Lung (tissue), 13 donors: ENCODE data around the gene MANSC4. TPM values are rescaled to one million over a fixed set of nuclear protein-coding genes. Genes with fewer than 3 reads are reported as not detected.

Experiments used
- ATAC-seq: fragments of 200-7000 bp; cut with Tn5 transposase; one replicate; pipeline ENCODE4 v1.9.1; 2020; ENCODE audit warnings: moderate number of reproducible peaks; ENCODE audit not compliant: insufficient read depth, low FRiP score
- DNase-seq, 3 donors: peaks; one replicate each; pipeline ENCODE4 v3.0.0-alpha.2; 2013 to 2017
- H3K27ac ChIP-seq, 2 donors: one replicate each; pipeline ENCODE4 v1.5.1; 2013; ENCODE audit warnings: mild to moderate bottlenecking in 2 of 2, moderate library complexity in 2 of 2, control low read depth in 1 of 2, inconsistent platforms in 1 of 2, low read depth in 1 of 2, low read length in 1 of 2
- H3K27me3 ChIP-seq, 3 donors: one replicate each; pipeline ENCODE4 v1.5.1; 2013; ENCODE audit warnings: low read length in 2 of 3; ENCODE audit not compliant: control insufficient read depth in 3 of 3, insufficient read depth in 3 of 3
- H3K36me3 ChIP-seq, 4 donors: one replicate each; pipeline ENCODE4 v1.5.1; 2013; ENCODE audit warnings: low read length in 4 of 4, mild to moderate bottlenecking in 1 of 4, moderate library complexity in 1 of 4; ENCODE audit not compliant: control insufficient read depth in 4 of 4, insufficient read depth in 4 of 4
- H3K4me1 ChIP-seq, 5 donors: one replicate each; pipeline ENCODE4 v1.5.1; 2013; ENCODE audit warnings: low read length in 5 of 5, mild to moderate bottlenecking in 2 of 5, moderate library complexity in 1 of 5; ENCODE audit not compliant: control insufficient read depth in 5 of 5, insufficient read depth in 5 of 5
- H3K4me3 ChIP-seq: one replicate; pipeline ENCODE4 v1.5.1; 2013; ENCODE audit warnings: mild to moderate bottlenecking, control low read depth, moderate library complexity
- H3K9ac ChIP-seq, 2 donors: one replicate each; pipeline ENCODE4 v1.5.1; 2013; ENCODE audit warnings: low read length in 2 of 2, control low read depth in 1 of 2; ENCODE audit not compliant: insufficient read depth in 1 of 2
- H3K9me3 ChIP-seq, 4 donors: one replicate each; pipeline ENCODE4 v1.5.1; 2013; ENCODE audit warnings: low read length in 3 of 4, mild to moderate bottlenecking in 1 of 4, moderate library complexity in 1 of 4; ENCODE audit not compliant: control insufficient read depth in 4 of 4, insufficient read depth in 3 of 4
- WGBS, 2 donors: extraction: QIAGEN DNeasy Blood & Tissue Kit; methylation state at CpG; one replicate each; pipeline ENCODE4 v1.1.7; 2013; 5-methylcytosine and 5-hydroxymethylcytosine counted together
- polyA plus RNA-seq, 2 donors: library from polyadenylated mRNA; stranded (reverse); fragments of 200-250 nt; gene quantifications; one replicate each; pipeline ENCODE4 v1.2.1, GENCODE V29; 2013
- small RNA-seq: library from RNA; depleted of rRNA; stranded (forward); fragments of <200 nt; gene quantifications from one replicate; pipeline ENCODE3, GENCODE V24; 2014; ENCODE audit warnings: low replicate concordance
- total RNA-seq, 2 donors: library from RNA; depleted of rRNA in 1 of 2; stranded (reverse); fragments of >200 nt in 1 of 2; gene quantifications; one replicate each; pipeline ENCODE4 v1.2.1, GENCODE V29; 2014 to 2021
- TF ChIP-seq, protein P1 (sequence below): IDR thresholded peaks from 2 replicates; pipeline ENCODE4 v1.5.1; 2012; ENCODE audit warnings: mild to moderate bottlenecking; ENCODE audit errors: control extremely low read depth, extremely low read depth
- donor health status: control.
- donor health status: control.
- donor health status: Bipolar disorder and iron deficiency.
- donor health status: healthy.
- donor health status: DM: yes; HTN: yes; CAD: no.

MANSC4 gene
- total and polyA plus RNA-seq, 4 donors: not detected

DNA sequence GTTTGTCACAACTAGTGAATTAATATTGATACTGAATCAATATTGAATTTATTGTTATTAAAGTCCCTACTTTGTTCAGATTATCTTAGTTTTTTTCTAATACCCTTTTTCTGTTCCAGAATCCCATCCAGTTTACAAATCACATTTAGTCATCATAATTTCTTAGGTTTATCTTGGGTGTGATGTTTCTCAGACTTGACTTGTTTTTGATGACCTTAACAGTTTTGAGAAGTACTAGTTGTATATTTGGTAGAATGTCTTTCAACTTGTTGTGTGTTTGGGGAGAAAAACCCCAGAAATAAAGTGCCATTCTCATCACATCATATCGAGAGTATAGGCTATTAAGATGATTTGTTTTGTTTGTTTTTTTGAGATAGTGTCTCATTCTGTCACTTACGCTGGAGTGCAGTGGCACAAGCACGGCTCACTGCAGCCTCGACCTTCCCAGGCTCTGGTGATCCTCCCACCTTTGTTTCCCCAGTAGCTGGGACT lies 49.9 kb downstream of the MANSC4 start:
- 89 to 94% methylated on average over 4 of the region's 4 CpGs for WGBS, 2 donors
- TF ChIP-seq, protein P1, sequence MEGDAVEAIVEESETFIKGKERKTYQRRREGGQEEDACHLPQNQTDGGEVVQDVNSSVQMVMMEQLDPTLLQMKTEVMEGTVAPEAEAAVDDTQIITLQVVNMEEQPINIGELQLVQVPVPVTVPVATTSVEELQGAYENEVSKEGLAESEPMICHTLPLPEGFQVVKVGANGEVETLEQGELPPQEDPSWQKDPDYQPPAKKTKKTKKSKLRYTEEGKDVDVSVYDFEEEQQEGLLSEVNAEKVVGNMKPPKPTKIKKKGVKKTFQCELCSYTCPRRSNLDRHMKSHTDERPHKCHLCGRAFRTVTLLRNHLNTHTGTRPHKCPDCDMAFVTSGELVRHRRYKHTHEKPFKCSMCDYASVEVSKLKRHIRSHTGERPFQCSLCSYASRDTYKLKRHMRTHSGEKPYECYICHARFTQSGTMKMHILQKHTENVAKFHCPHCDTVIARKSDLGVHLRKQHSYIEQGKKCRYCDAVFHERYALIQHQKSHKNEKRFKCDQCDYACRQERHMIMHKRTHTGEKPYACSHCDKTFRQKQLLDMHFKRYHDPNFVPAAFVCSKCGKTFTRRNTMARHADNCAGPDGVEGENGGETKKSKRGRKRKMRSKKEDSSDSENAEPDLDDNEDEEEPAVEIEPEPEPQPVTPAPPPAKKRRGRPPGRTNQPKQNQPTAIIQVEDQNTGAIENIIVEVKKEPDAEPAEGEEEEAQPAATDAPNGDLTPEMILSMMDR: no peak

DNA sequence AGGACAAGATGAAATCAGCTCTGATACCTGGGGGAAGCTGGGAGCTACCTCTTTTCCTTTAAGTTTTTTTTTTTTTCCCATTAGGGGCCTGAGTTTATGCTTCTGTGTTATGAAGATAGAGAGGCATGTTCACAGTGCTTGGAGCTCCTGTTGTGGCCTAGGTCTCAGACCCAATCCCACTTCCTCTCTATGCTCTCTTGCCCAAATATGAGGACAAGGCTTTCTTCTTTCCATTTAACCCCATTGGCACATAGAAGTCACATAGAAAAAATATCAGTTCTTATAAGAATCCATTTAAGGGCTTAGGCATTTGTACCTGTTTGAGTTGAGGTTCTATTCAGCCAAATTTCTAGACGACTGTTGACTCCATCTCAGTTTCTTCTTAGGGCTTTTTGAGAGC lies 56.8 kb downstream of the MANSC4 start:
- no peak overlapping the region for H3K4me3 ChIP-seq
- H3K27me3 ChIP-seq: no peaks in the 10 kb centered on the region
- WGBS, 2 donors: 92 to 95% methylated on average over 1 of the region's 1 CpG
- no peaks in the 10 kb centered on the region for H3K4me1 ChIP-seq
- TF ChIP-seq, protein P1: no peak
- no peak for ATAC-seq
- H3K9me3 ChIP-seq: peaks cover 0 to 2% (median 0%) of the 10 kb centered on the region in 4 donors
- no peak overlapping the region for H3K9ac ChIP-seq
- no peak overlapping the region for H3K27ac ChIP-seq
- H3K36me3 ChIP-seq: peaks cover 9 to 27% (median 14%) of the 10 kb centered on the region in 4 donors
- DNase-seq: no peak

More for the DNA sequence above, 49.9 kb downstream of the MANSC4 start:
- peaks cover 7 to 21% (median 9%) of the 10 kb centered on the region in 4 donors for H3K36me3 ChIP-seq
- no peak overlapping the region for H3K4me3 ChIP-seq
- no peaks in the 10 kb centered on the region for H3K27me3 ChIP-seq
- H3K9ac ChIP-seq: no peak overlapping the region
- H3K27ac ChIP-seq: no peak overlapping the region
- ATAC-seq: no peak
- H3K9me3 ChIP-seq: peaks cover 0 to 2% (median 0%) of the 10 kb centered on the region in 4 donors
- no peak for DNase-seq
- no peaks in the 10 kb centered on the region for H3K4me1 ChIP-seq

Small RNAs within 50 kb of the gene (small RNA-seq; reads per million reads assigned to genes)
- not detected for gene RF00019
- not detected for gene RF02271

Other genes with a start within 250 kb of the MANSC4 start
- 1 to 10 TPM in 1 of 2 donors, under 1 TPM in 1; 0.63 to 2.1 TPM for gene REP15, start 83.8 kb downstream of the MANSC4 start, total RNA-seq
- gene REP15, start 83.8 kb downstream of the MANSC4 start, polyA plus RNA-seq: 1 to 10 TPM; 1.5 to 1.9 TPM
- 10 to 100 TPM; 30.9 to 48.7 TPM for gene MRPS35, start 69.4 kb downstream of the MANSC4 start, total RNA-seq
- 10 to 100 TPM; 21.8 to 34.5 TPM for gene MRPS35, start 69.4 kb downstream of the MANSC4 start, polyA plus RNA-seq
- 10 to 100 TPM; 22.4 to 32.5 TPM for gene KLHL42, start within 50 bp of the MANSC4 start, total RNA-seq
- 1 to 10 TPM; 7.5 to 8.2 TPM for gene KLHL42, start within 50 bp of the MANSC4 start, polyA plus RNA-seq
- 1 to 10 TPM in 1 of 2 donors, under 1 TPM in 1; 0.46 to 3.0 TPM for gene PTHLH, start 192.5 kb upstream of the MANSC4 start, total RNA-seq
- under 1 TPM; 0.22 to 0.28 TPM for gene PTHLH, start 192.5 kb upstream of the MANSC4 start, polyA plus RNA-seq